IMR-90 (cell line): ENCODE results near the gene KYAT1. TPM values are rescaled to one million over a fixed set of nuclear protein-coding genes. Genes with fewer than 3 reads are reported as not detected.

ENCODE experiments used
- ATAC-seq: fragments of 200-7000 bp; cut with Tn5 transposase; 2 replicates; pipeline ENCODE4 v1.9.1; 2020; ENCODE audit warnings: low read depth, mild to moderate bottlenecking, moderate library complexity
- BruUV-seq: library from RNA; stranded (reverse); fragments of 400-500 nt; replicated peaks from 2 replicates; lab custom pipeline; 2021; lab: Mats Ljungman, UMichigan
- CTCF ChIA-PET: fragments of 300-600 bp; formaldehyde crosslinking; extraction: SDS; loops from one replicate; lab custom pipeline; 2021; ENCODE audit warnings: antibody characterized with exemption; lab: Yijun Ruan, JAX
- POLR2A ChIA-PET: fragments of 300-600 bp; sonication (Branson Sonifier 250); formaldehyde crosslinking; loops from one replicate; lab custom pipeline; 2022; ENCODE audit warnings: antibody characterized with exemption; ENCODE audit not compliant: unreplicated experiment; lab: Charles Lee
- DNase-seq: peaks from one replicate; pipeline ENCODE4 v3.0.0; 2013
- H2AFZ ChIP-seq: replicated peaks from 2 replicates; pipeline ENCODE3; 2013; ENCODE audit warnings: low read length, mild to moderate bottlenecking; ENCODE audit not compliant: poor library complexity
- H2AK5ac ChIP-seq: 2 replicates; pipeline ENCODE4 v1.6.1; 2013; ENCODE audit warnings: low read depth, low read length, inconsistent platforms
- H2AK9ac ChIP-seq: replicated peaks from 2 replicates; pipeline ENCODE3; 2013; ENCODE audit warnings: mild to moderate bottlenecking, low read depth, low read length, moderate library complexity; ENCODE audit not compliant: poor library complexity
- H2BK120ac ChIP-seq: 2 replicates; pipeline ENCODE4 v1.6.1; 2013; ENCODE audit warnings: low read depth, low read length, inconsistent platforms
- H2BK15ac ChIP-seq: 3 replicates; pipeline ENCODE4 v1.6.1; 2013; ENCODE audit warnings: low read depth, low read length, inconsistent platforms
- H2BK20ac ChIP-seq: 2 replicates; pipeline ENCODE4 v1.6.1; 2013; ENCODE audit warnings: low read depth, mild to moderate bottlenecking, inconsistent platforms, low read length, moderate library complexity
- H2BK5ac ChIP-seq: 2 replicates; pipeline ENCODE4 v1.6.1; 2013; ENCODE audit warnings: mild to moderate bottlenecking, low read depth, low read length, inconsistent platforms; ENCODE audit not compliant: poor library complexity, severe bottlenecking
- H3K14ac ChIP-seq: replicated peaks from 2 replicates; pipeline ENCODE4 v1.6.1; 2013; ENCODE audit warnings: low read depth, low read length, inconsistent platforms
- H3K18ac ChIP-seq: 2 replicates; pipeline ENCODE4 v1.6.1; 2013; ENCODE audit warnings: low read depth, low read length, control low read depth
- H3K23ac ChIP-seq: 2 replicates; pipeline ENCODE4 v1.6.1; 2013; ENCODE audit warnings: low read depth, low read length, inconsistent platforms
- H3K27ac ChIP-seq: 2 replicates; pipeline ENCODE4 v1.5.1; 2013; ENCODE audit warnings: mild to moderate bottlenecking, control low read depth, low read length; ENCODE audit not compliant: insufficient read depth
- H3K27me3 ChIP-seq: 2 replicates; pipeline ENCODE4 v1.6.1; 2013; ENCODE audit warnings: low read length; ENCODE audit not compliant: control insufficient read depth, insufficient read depth
- H3K36me3 ChIP-seq: 2 replicates; pipeline ENCODE4 v1.6.1; 2013; ENCODE audit warnings: low read length, mixed read lengths; ENCODE audit not compliant: control insufficient read depth, insufficient read depth
- H3K4ac ChIP-seq: 2 replicates; pipeline ENCODE4 v1.6.1; 2013; ENCODE audit warnings: low read depth, low read length, inconsistent platforms
- H3K4me1 ChIP-seq: 2 replicates; pipeline ENCODE4 v1.6.1; 2013; ENCODE audit warnings: low read length, mixed read lengths; ENCODE audit not compliant: control insufficient read depth, insufficient read depth
- H3K4me2 ChIP-seq: 2 replicates; pipeline ENCODE4 v1.6.1; 2013; ENCODE audit warnings: low read depth, mild to moderate bottlenecking, control low read depth, low read length, moderate library complexity
- H3K4me3 ChIP-seq: 2 replicates; pipeline ENCODE4 v1.5.1; 2013; ENCODE audit warnings: low read depth, mild to moderate bottlenecking, control low read depth, low read length, moderate library complexity; ENCODE audit not compliant: insufficient read depth
- H3K56ac ChIP-seq: 2 replicates; pipeline ENCODE4 v1.6.1; 2013; ENCODE audit warnings: low read length, inconsistent platforms; ENCODE audit not compliant: insufficient read depth; ENCODE audit errors: extremely low read depth
- H3K79me1 ChIP-seq, 2 experiments: 2 replicates each; pipeline ENCODE4 v1.6.1; 2013; ENCODE audit warnings: low read length in 2 of 2, inconsistent platforms in 1 of 2, low read depth in 1 of 2
- H3K9ac ChIP-seq: 2 replicates; pipeline ENCODE4 v1.6.1; 2013; ENCODE audit warnings: low read depth, low read length, control low read depth
- H3K9me1 ChIP-seq: 2 replicates; pipeline ENCODE4 v1.6.1; 2013; ENCODE audit warnings: low read length, inconsistent platforms; ENCODE audit not compliant: insufficient read depth
- H3K9me3 ChIP-seq: 2 replicates; pipeline ENCODE4 v1.6.1; 2013; ENCODE audit warnings: low read length; ENCODE audit not compliant: control insufficient read depth, insufficient read depth
- H4K20me1 ChIP-seq: 2 replicates; pipeline ENCODE4 v1.6.1; 2013; ENCODE audit warnings: low read length, inconsistent platforms; ENCODE audit not compliant: insufficient read depth
- H4K5ac ChIP-seq: 2 replicates; pipeline ENCODE4 v1.6.1; 2013; ENCODE audit warnings: mild to moderate bottlenecking, low read depth, low read length, control low read depth
- H4K8ac ChIP-seq, 2 experiments: 2 replicates each; pipeline ENCODE4 v1.6.1; 2013; ENCODE audit warnings: low read depth in 2 of 2, low read length in 2 of 2, control low read depth in 1 of 2, inconsistent platforms in 1 of 2
- H4K91ac ChIP-seq: 2 replicates; pipeline ENCODE4 v1.6.1; 2013; ENCODE audit warnings: low read depth, low read length, inconsistent platforms; ENCODE audit not compliant: insufficient read depth
- BHLHE40 ChIP-seq: fragments of 150-350 bp; IDR thresholded peaks from 2 replicates; pipeline ENCODE4 v1.6.1; 2016; ENCODE audit warnings: mild to moderate bottlenecking, low read depth, low read length
- CEBPB ChIP-seq: IDR thresholded peaks from 2 replicates; pipeline ENCODE4 v1.6.1; 2012; ENCODE audit warnings: low read depth, low read length, improper control_type of control experiment
- CHD1 ChIP-seq: IDR thresholded peaks from 2 replicates; pipeline ENCODE4 v1.6.1; 2012; ENCODE audit warnings: low read depth, low read length, improper control_type of control experiment
- FOS ChIP-seq: fragments of 150-350 bp; IDR thresholded peaks from 2 replicates; pipeline ENCODE4 v1.6.1; 2016; ENCODE audit warnings: low read depth, low read length
- MAZ ChIP-seq: IDR thresholded peaks from 2 replicates; pipeline ENCODE4 v1.6.1; 2012; ENCODE audit warnings: low read depth, mild to moderate bottlenecking, low read length, improper control_type of control experiment, moderate library complexity, borderline replicate concordance
- MXI1 ChIP-seq: IDR thresholded peaks from 2 replicates; pipeline ENCODE4 v1.6.1; 2012; ENCODE audit warnings: low read depth, mild to moderate bottlenecking, low read length, moderate library complexity, borderline replicate concordance
- NFE2L2 ChIP-seq: fragments of 150-350 bp; IDR thresholded peaks from 2 replicates; pipeline ENCODE4 v1.6.1; 2016; ENCODE audit warnings: low read depth, mild to moderate bottlenecking, low read length
- POLR2A ChIP-seq: IDR thresholded peaks from 2 replicates; pipeline ENCODE4 v1.6.1; 2012; ENCODE audit warnings: mild to moderate bottlenecking, low read depth, low read length
- RAD21 ChIP-seq: IDR thresholded peaks from 2 replicates; pipeline ENCODE4 v1.6.1; 2012; ENCODE audit warnings: low read length, improper control_type of control experiment
- RCOR1 ChIP-seq: IDR thresholded peaks from 2 replicates; pipeline ENCODE4 v1.6.1; 2012; ENCODE audit warnings: mild to moderate bottlenecking, low read length, improper control_type of control experiment; ENCODE audit not compliant: insufficient replicate concordance
- RFX5 ChIP-seq: IDR thresholded peaks from 2 replicates; pipeline ENCODE4 v1.8.0; 2012; ENCODE audit warnings: low read depth, mild to moderate bottlenecking, low read length, moderate library complexity
- SMC3 ChIP-seq: fragments of 150-350 bp; IDR thresholded peaks from 2 replicates; pipeline ENCODE4 v1.6.1; 2016; ENCODE audit warnings: low read depth, mild to moderate bottlenecking, antibody characterized with exemption, low read length, moderate library complexity
- WGBS, 2 experiments: methylation state at CpG; one replicate each; pipeline versions ENCODE4 v1.1.5 to v1.1.7; 2013; ENCODE audit warnings: missing lambda C conversion rate in 2 of 2; ENCODE audit not compliant: insufficient read length in 1 of 2; ENCODE audit errors: extremely low coverage in 2 of 2; 5-methylcytosine and 5-hydroxymethylcytosine counted together
- dilution Hi-C: fragments of 300-500 bp; cut with HindIII; formaldehyde crosslinking; loops from one replicate; pipeline ENCODE4 v1.14.3; 2018; ENCODE audit warnings: low sequenced_read_pairs; ENCODE audit not compliant: unreplicated experiment
- in situ Hi-C: fragments of 300-500 bp; cut with MboI; formaldehyde crosslinking; loops from 3 replicates; pipeline ENCODE4 v1.14.3; 2019; ENCODE audit warnings: low sequenced_read_pairs, inconsistent platforms, mixed read lengths
- intact Hi-C: fragments of 100-400 bp; cut with micrococcal nuclease; formaldehyde crosslinking; loops from 2 replicates; pipeline ENCODE4 v1.10.0; 2022
- polyA plus RNA-seq, 3 experiments: library from polyadenylated mRNA; depleted of rRNA; stranded (reverse); fragments of >200 nt; gene quantifications; 2 replicates each; pipeline ENCODE4 v1.2.3, GENCODE V29; 2012; ENCODE audit warnings: low replicate concordance in 1 of 3
- total RNA-seq: library from RNA; depleted of rRNA; stranded (reverse); fragments of >200 nt; gene quantifications from 2 replicates; pipeline ENCODE4 v1.2.3, GENCODE V29; 2012
- TF ChIP-seq, protein P1 (sequence below): fragments of 150-350 bp; IDR thresholded peaks from 2 replicates; pipeline ENCODE4 v1.6.1; 2017; ENCODE audit warnings: mild to moderate bottlenecking, antibody characterized with exemption, low read length, low read depth
- TF ChIP-seq, protein P2 (sequence below): conservative IDR thresholded peaks from 2 replicates; pipeline ENCODE4 v1.5.1; 2012; ENCODE audit warnings: mild to moderate bottlenecking, low read depth, low read length, improper control_type of control experiment

Gene KYAT1
- total and polyA plus RNA-seq, 2 of the 4 experiments (the other 2 are of a cell fraction) = 6.8 to 9.5 TPM

DNA sequence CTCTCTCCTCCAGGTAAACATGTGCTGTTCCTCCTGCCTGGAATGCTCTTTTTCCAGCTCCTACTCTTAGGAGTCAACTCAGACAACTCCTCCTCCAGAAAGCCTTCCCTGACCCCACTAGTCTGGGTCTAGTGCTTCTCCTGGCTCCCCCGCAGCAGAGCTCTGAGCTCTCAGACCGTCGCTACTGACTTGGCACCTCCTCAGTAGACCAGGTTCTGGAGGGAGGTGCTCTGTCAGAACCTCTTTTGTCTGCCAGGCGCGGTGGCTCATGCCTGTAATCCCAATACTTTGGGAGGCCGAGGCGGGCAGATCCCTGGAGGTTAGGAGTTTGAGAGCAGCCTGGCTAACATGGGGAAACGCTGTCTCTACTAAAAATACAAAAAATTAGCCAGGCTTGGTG is 3.6 kb upstream of the KYAT1 start:
- intact Hi-C loops (no loop called here), dilution Hi-C loops (no loop called here), in situ Hi-C loops (no loop called here)
- Histone ChIP-seq H3K18ac (no peak overlapping the region), H2BK15ac (no peak overlapping the region), H3K4me3 (no peak overlapping the region), H4K5ac (no peak overlapping the region), H2AFZ (no peak overlapping the region), H3K79me1 (peaks cover 16 to 78% of the 10 kb centered on the region in 2 experiments), H2AK5ac (no peak overlapping the region), H2BK120ac (no peak overlapping the region), H2BK20ac (no peak overlapping the region), H3K23ac (no peak overlapping the region), H3K4ac (no peak overlapping the region), H3K9me3 (no peaks in the 10 kb centered on the region), H3K27ac (no peak overlapping the region), H4K8ac (no peak overlapping the region), H3K4me1 (peaks cover 19% of the 10 kb centered on the region), H3K36me3 (peaks cover 36% of the 10 kb centered on the region), H3K14ac (no peak overlapping the region), H4K20me1 (peaks cover 43% of the 10 kb centered on the region), H2AK9ac (no peak overlapping the region), H3K9me1 (peaks cover 33% of the 10 kb centered on the region), H3K27me3 (no peaks in the 10 kb centered on the region), H3K4me2 (no peak overlapping the region), H3K9ac (no peak overlapping the region), H2BK5ac (no peak overlapping the region), H3K56ac (no peak overlapping the region), H4K91ac (no peak overlapping the region)
- ChIA-PET CTCF (no interaction called here), POLR2A (no interaction called here)
- ATAC-seq = no peak
- WGBS, 2 experiments = no CpG with 5 or more reads among the region's 8 CpGs
- TF ChIP-seq FOS (no peak), RFX5 (no peak), MXI1 (no peak), BHLHE40 (no peak), SMC3 (no peak), CHD1 (no peak), RCOR1 (no peak), RAD21 (no peak), NFE2L2 (no peak), MAZ (no peak), POLR2A (no peak), CEBPB (no peak)
- TF ChIP-seq, protein P1, sequence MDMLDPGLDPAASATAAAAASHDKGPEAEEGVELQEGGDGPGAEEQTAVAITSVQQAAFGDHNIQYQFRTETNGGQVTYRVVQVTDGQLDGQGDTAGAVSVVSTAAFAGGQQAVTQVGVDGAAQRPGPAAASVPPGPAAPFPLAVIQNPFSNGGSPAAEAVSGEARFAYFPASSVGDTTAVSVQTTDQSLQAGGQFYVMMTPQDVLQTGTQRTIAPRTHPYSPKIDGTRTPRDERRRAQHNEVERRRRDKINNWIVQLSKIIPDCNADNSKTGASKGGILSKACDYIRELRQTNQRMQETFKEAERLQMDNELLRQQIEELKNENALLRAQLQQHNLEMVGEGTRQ = no peak
- TF ChIP-seq, protein P2, sequence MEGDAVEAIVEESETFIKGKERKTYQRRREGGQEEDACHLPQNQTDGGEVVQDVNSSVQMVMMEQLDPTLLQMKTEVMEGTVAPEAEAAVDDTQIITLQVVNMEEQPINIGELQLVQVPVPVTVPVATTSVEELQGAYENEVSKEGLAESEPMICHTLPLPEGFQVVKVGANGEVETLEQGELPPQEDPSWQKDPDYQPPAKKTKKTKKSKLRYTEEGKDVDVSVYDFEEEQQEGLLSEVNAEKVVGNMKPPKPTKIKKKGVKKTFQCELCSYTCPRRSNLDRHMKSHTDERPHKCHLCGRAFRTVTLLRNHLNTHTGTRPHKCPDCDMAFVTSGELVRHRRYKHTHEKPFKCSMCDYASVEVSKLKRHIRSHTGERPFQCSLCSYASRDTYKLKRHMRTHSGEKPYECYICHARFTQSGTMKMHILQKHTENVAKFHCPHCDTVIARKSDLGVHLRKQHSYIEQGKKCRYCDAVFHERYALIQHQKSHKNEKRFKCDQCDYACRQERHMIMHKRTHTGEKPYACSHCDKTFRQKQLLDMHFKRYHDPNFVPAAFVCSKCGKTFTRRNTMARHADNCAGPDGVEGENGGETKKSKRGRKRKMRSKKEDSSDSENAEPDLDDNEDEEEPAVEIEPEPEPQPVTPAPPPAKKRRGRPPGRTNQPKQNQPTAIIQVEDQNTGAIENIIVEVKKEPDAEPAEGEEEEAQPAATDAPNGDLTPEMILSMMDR = no peak
- no TSS peak for BruUV-seq
- DNase-seq = no peak
